IMR-90 (cell line): ENCODE results near the gene FOXN4. TPM values are rescaled to one million over a fixed set of nuclear protein-coding genes. Genes with fewer than 3 reads are reported as not detected.

Source experiments
- ATAC-seq: fragments of 200-7000 bp; cut with Tn5 transposase; 2 replicates; pipeline ENCODE4 v1.9.1; 2020; ENCODE audit warnings: low read depth, mild to moderate bottlenecking, moderate library complexity
- BruUV-seq: library from RNA; stranded (reverse); fragments of 400-500 nt; replicated peaks from 2 replicates; lab custom pipeline; 2021; lab: Mats Ljungman, UMichigan
- CTCF ChIA-PET: fragments of 300-600 bp; formaldehyde crosslinking; extraction: SDS; loops from one replicate; lab custom pipeline; 2021; ENCODE audit warnings: antibody characterized with exemption; lab: Yijun Ruan, JAX
- POLR2A ChIA-PET: fragments of 300-600 bp; sonication (Branson Sonifier 250); formaldehyde crosslinking; loops from one replicate; lab custom pipeline; 2022; ENCODE audit warnings: antibody characterized with exemption; ENCODE audit not compliant: unreplicated experiment; lab: Charles Lee
- DNase-seq: peaks from one replicate; pipeline ENCODE4 v3.0.0; 2013
- H2AFZ ChIP-seq: replicated peaks from 2 replicates; pipeline ENCODE3; 2013; ENCODE audit warnings: low read length, mild to moderate bottlenecking; ENCODE audit not compliant: poor library complexity
- H2AK5ac ChIP-seq: 2 replicates; pipeline ENCODE4 v1.6.1; 2013; ENCODE audit warnings: low read depth, low read length, inconsistent platforms
- H2AK9ac ChIP-seq: replicated peaks from 2 replicates; pipeline ENCODE3; 2013; ENCODE audit warnings: mild to moderate bottlenecking, low read depth, low read length, moderate library complexity; ENCODE audit not compliant: poor library complexity
- H2BK120ac ChIP-seq: 2 replicates; pipeline ENCODE4 v1.6.1; 2013; ENCODE audit warnings: low read depth, low read length, inconsistent platforms
- H2BK15ac ChIP-seq: 3 replicates; pipeline ENCODE4 v1.6.1; 2013; ENCODE audit warnings: low read depth, low read length, inconsistent platforms
- H2BK20ac ChIP-seq: 2 replicates; pipeline ENCODE4 v1.6.1; 2013; ENCODE audit warnings: low read depth, mild to moderate bottlenecking, inconsistent platforms, low read length, moderate library complexity
- H2BK5ac ChIP-seq: 2 replicates; pipeline ENCODE4 v1.6.1; 2013; ENCODE audit warnings: mild to moderate bottlenecking, low read depth, low read length, inconsistent platforms; ENCODE audit not compliant: poor library complexity, severe bottlenecking
- H3K14ac ChIP-seq: replicated peaks from 2 replicates; pipeline ENCODE4 v1.6.1; 2013; ENCODE audit warnings: low read depth, low read length, inconsistent platforms
- H3K18ac ChIP-seq: 2 replicates; pipeline ENCODE4 v1.6.1; 2013; ENCODE audit warnings: low read depth, low read length, control low read depth
- H3K23ac ChIP-seq: 2 replicates; pipeline ENCODE4 v1.6.1; 2013; ENCODE audit warnings: low read depth, low read length, inconsistent platforms
- H3K27ac ChIP-seq: 2 replicates; pipeline ENCODE4 v1.5.1; 2013; ENCODE audit warnings: mild to moderate bottlenecking, control low read depth, low read length; ENCODE audit not compliant: insufficient read depth
- H3K27me3 ChIP-seq: 2 replicates; pipeline ENCODE4 v1.6.1; 2013; ENCODE audit warnings: low read length; ENCODE audit not compliant: control insufficient read depth, insufficient read depth
- H3K36me3 ChIP-seq: 2 replicates; pipeline ENCODE4 v1.6.1; 2013; ENCODE audit warnings: low read length, mixed read lengths; ENCODE audit not compliant: control insufficient read depth, insufficient read depth
- H3K4ac ChIP-seq: 2 replicates; pipeline ENCODE4 v1.6.1; 2013; ENCODE audit warnings: low read depth, low read length, inconsistent platforms
- H3K4me1 ChIP-seq: 2 replicates; pipeline ENCODE4 v1.6.1; 2013; ENCODE audit warnings: low read length, mixed read lengths; ENCODE audit not compliant: control insufficient read depth, insufficient read depth
- H3K4me2 ChIP-seq: 2 replicates; pipeline ENCODE4 v1.6.1; 2013; ENCODE audit warnings: low read depth, mild to moderate bottlenecking, control low read depth, low read length, moderate library complexity
- H3K4me3 ChIP-seq: 2 replicates; pipeline ENCODE4 v1.5.1; 2013; ENCODE audit warnings: low read depth, mild to moderate bottlenecking, control low read depth, low read length, moderate library complexity; ENCODE audit not compliant: insufficient read depth
- H3K56ac ChIP-seq: 2 replicates; pipeline ENCODE4 v1.6.1; 2013; ENCODE audit warnings: low read length, inconsistent platforms; ENCODE audit not compliant: insufficient read depth; ENCODE audit errors: extremely low read depth
- H3K79me1 ChIP-seq, 2 experiments: 2 replicates each; pipeline ENCODE4 v1.6.1; 2013; ENCODE audit warnings: low read length in 2 of 2, inconsistent platforms in 1 of 2, low read depth in 1 of 2
- H3K9ac ChIP-seq: 2 replicates; pipeline ENCODE4 v1.6.1; 2013; ENCODE audit warnings: low read depth, low read length, control low read depth
- H3K9me1 ChIP-seq: 2 replicates; pipeline ENCODE4 v1.6.1; 2013; ENCODE audit warnings: low read length, inconsistent platforms; ENCODE audit not compliant: insufficient read depth
- H3K9me3 ChIP-seq: 2 replicates; pipeline ENCODE4 v1.6.1; 2013; ENCODE audit warnings: low read length; ENCODE audit not compliant: control insufficient read depth, insufficient read depth
- H4K20me1 ChIP-seq: 2 replicates; pipeline ENCODE4 v1.6.1; 2013; ENCODE audit warnings: low read length, inconsistent platforms; ENCODE audit not compliant: insufficient read depth
- H4K5ac ChIP-seq: 2 replicates; pipeline ENCODE4 v1.6.1; 2013; ENCODE audit warnings: mild to moderate bottlenecking, low read depth, low read length, control low read depth
- H4K8ac ChIP-seq, 2 experiments: 2 replicates each; pipeline ENCODE4 v1.6.1; 2013; ENCODE audit warnings: low read depth in 2 of 2, low read length in 2 of 2, control low read depth in 1 of 2, inconsistent platforms in 1 of 2
- H4K91ac ChIP-seq: 2 replicates; pipeline ENCODE4 v1.6.1; 2013; ENCODE audit warnings: low read depth, low read length, inconsistent platforms; ENCODE audit not compliant: insufficient read depth
- CEBPB ChIP-seq: IDR thresholded peaks from 2 replicates; pipeline ENCODE4 v1.6.1; 2012; ENCODE audit warnings: low read depth, low read length, improper control_type of control experiment
- WGBS, 2 experiments: methylation state at CpG; one replicate each; pipeline versions ENCODE4 v1.1.5 to v1.1.7; 2013; ENCODE audit warnings: missing lambda C conversion rate in 2 of 2; ENCODE audit not compliant: insufficient read length in 1 of 2; ENCODE audit errors: extremely low coverage in 2 of 2; 5-methylcytosine and 5-hydroxymethylcytosine counted together
- dilution Hi-C: fragments of 300-500 bp; cut with HindIII; formaldehyde crosslinking; loops from one replicate; pipeline ENCODE4 v1.14.3; 2018; ENCODE audit warnings: low sequenced_read_pairs; ENCODE audit not compliant: unreplicated experiment
- in situ Hi-C: fragments of 300-500 bp; cut with MboI; formaldehyde crosslinking; loops from 3 replicates; pipeline ENCODE4 v1.14.3; 2019; ENCODE audit warnings: low sequenced_read_pairs, inconsistent platforms, mixed read lengths
- intact Hi-C: fragments of 100-400 bp; cut with micrococcal nuclease; formaldehyde crosslinking; loops from 2 replicates; pipeline ENCODE4 v1.10.0; 2022
- polyA plus RNA-seq, 3 experiments: library from polyadenylated mRNA; depleted of rRNA; stranded (reverse); fragments of >200 nt; gene quantifications; 2 replicates each; pipeline ENCODE4 v1.2.3, GENCODE V29; 2012; ENCODE audit warnings: low replicate concordance in 1 of 3
- total RNA-seq: library from RNA; depleted of rRNA; stranded (reverse); fragments of >200 nt; gene quantifications from 2 replicates; pipeline ENCODE4 v1.2.3, GENCODE V29; 2012

FOXN4 gene
- total and polyA plus RNA-seq, 2 of the 4 experiments (the other 2 are of a cell fraction), result not detected

- Histone ChIP-seq H3K27ac (no peak overlapping the region), H2AK9ac (no peak overlapping the region), H2AK5ac (no peak overlapping the region), H2BK15ac (no peak overlapping the region), H3K4me2 (no peak overlapping the region), H2BK5ac (no peak overlapping the region), H3K14ac (no peak overlapping the region), H4K8ac (no peak overlapping the region), H3K4ac (no peak overlapping the region), H2BK120ac (no peak overlapping the region), H3K23ac (no peak overlapping the region), H4K5ac (no peak overlapping the region), H3K27me3 (peaks cover 4% of the 10 kb centered on the region), H3K9me1 (no peaks in the 10 kb centered on the region), H2BK20ac (no peak overlapping the region), H3K9me3 (no peaks in the 10 kb centered on the region), H3K4me1 (no peaks in the 10 kb centered on the region), H4K20me1 (no peaks in the 10 kb centered on the region), H3K79me1 (no peaks in the 10 kb centered on the region), H2AFZ (no peak overlapping the region), H3K9ac (no peak overlapping the region), H3K18ac (no peak overlapping the region), H3K56ac (no peak overlapping the region), H3K36me3 (no peaks in the 10 kb centered on the region), H4K91ac (no peak overlapping the region), H3K4me3 (no peak overlapping the region)
- ChIA-PET CTCF (interaction anchor here (0.7 kb wide), 1 partner anchor 8 kb away, joined by 3 read pairs; no protein-coding TSS in a partner anchor), POLR2A (no interaction called here)
- dilution Hi-C loops (no loop called here), in situ Hi-C loops (no loop called here), intact Hi-C loops (no loop called here)
- WGBS, 2 experiments, result no CpG with 5 or more reads among the region's 2 CpGs
- DNase-seq (no peak), ATAC-seq (no peak)
- BruUV-seq, result no TSS peak
- no peak for TF ChIP-seq CEBPB
Observed at GRCh38 chr12:109343677-109344076, 34.6 kb upstream of the FOXN4 start.
